ENCODE measurements around the gene IRAK2. TPM values are rescaled to one million over a fixed set of nuclear protein-coding genes. Genes with fewer than 3 reads are reported as not detected.

Gene IRAK2
- total RNA-seq, 6 donors from 2014 or later, result 3.1 to 10.2 (median 7.1) TPM

GRCh38 chr3:10137178-10137577 lies 27.5 kb upstream of the IRAK2 start:
- H3K27ac ChIP-seq, result no peak overlapping the region
- TF ChIP-seq CTCF (IDR thresholded peaks at IDR 0.05) (no peak), POLR2A (IDR thresholded peaks at IDR 0.05) (no peak), EP300 (IDR thresholded peaks at IDR 0.05) (no peak), POLR2AphosphoS5 (IDR thresholded peaks at IDR 0.05) (no peak)
- DNase-seq (no peak), ATAC-seq (ENCODE audit: low FRiP score in 2 of 2) (no peak)
- peaks cover 0 to 5% (median 0%) of the 10 kb centered on the region in 4 donors for H3K4me1 ChIP-seq
- H3K27me3 ChIP-seq, result no peaks in the 10 kb centered on the region
- 82 to 84% methylated on average over 4 of the region's 4 CpGs for WGBS, 2 donors
- H3K9me3 ChIP-seq, result no peaks in the 10 kb centered on the region
- H3K36me3 ChIP-seq, result no peaks in the 10 kb centered on the region
- H3K4me3 ChIP-seq, result no peak overlapping the region

GRCh38 chr3:10140996-10141546 lies 23.6 kb upstream of the IRAK2 start:
- DNase-seq (no peak), ATAC-seq (ENCODE audit: low FRiP score in 2 of 2) (no peak)
- H3K4me3 ChIP-seq, result peak overlapping the region in 3 of 4 donors; percentile 69 to 84 (median 73)
- H3K9me3 ChIP-seq, result no peaks in the 10 kb centered on the region
- H3K36me3 ChIP-seq, result peaks cover 0 to under 1% (median 0%) of the 10 kb centered on the region in 4 donors
- 86 to 87% methylated on average over 23 of the region's 23 CpGs for WGBS, 2 donors
- H3K27me3 ChIP-seq, result no peaks in the 10 kb centered on the region
- H3K27ac ChIP-seq, result peak overlapping the region; percentile 92 to 98 (median 96)
- no peak for TF ChIP-seq CTCF (IDR thresholded peaks at IDR 0.05)
- TF ChIP-seq EP300 (IDR thresholded peaks at IDR 0.05), result no peak
- no peak for TF ChIP-seq POLR2A (IDR thresholded peaks at IDR 0.05)
- TF ChIP-seq POLR2AphosphoS5 (IDR thresholded peaks at IDR 0.05), result no peak
- H3K4me1 ChIP-seq, result peaks cover 29 to 41% (median 30%) of the 10 kb centered on the region in 4 donors

- WGBS, 2 donors, result 56 to 59% methylated on average over 25 to 29 of the region's 29 CpGs
- Histone ChIP-seq H3K27ac (peak overlapping the region; percentile 92 to 98 (median 96)), H3K4me1 (peaks cover 29 to 55% (median 34%) of the 10 kb centered on the region in 4 donors), H3K4me3 (peak overlapping the region; percentile 57 to 84 (median 71)), H3K36me3 (peaks cover 0 to 18% (median 8%) of the 10 kb centered on the region in 4 donors), H3K9me3 (no peaks in the 10 kb centered on the region), H3K27me3 (no peaks in the 10 kb centered on the region)
- ATAC-seq (ENCODE audit: low FRiP score in 2 of 2) (no peak), DNase-seq (peak in 1 of 2 donors; percentile 49)
- no peak for TF ChIP-seq POLR2AphosphoS5 (IDR thresholded peaks at IDR 0.05)
Observed at GRCh38 chr3:10142707-10143560, 21.8 kb upstream of the IRAK2 start.

- peak overlapping the region in 1 of 4 donors; percentile 35 for H3K27ac ChIP-seq
- TF ChIP-seq CTCF (IDR thresholded peaks at IDR 0.05), result no peak
- no peak for TF ChIP-seq POLR2AphosphoS5 (IDR thresholded peaks at IDR 0.05)
- TF ChIP-seq POLR2A (IDR thresholded peaks at IDR 0.05), result no peak
- TF ChIP-seq EP300 (IDR thresholded peaks at IDR 0.05), result no peak
- no peaks in the 10 kb centered on the region for H3K27me3 ChIP-seq
- DNase-seq (no peak), ATAC-seq (ENCODE audit: low FRiP score in 2 of 2) (no peak)
- 79 to 80% methylated on average over 4 of the region's 4 CpGs for WGBS, 2 donors
- H3K4me1 ChIP-seq, result peaks cover 29 to 55% (median 34%) of the 10 kb centered on the region in 4 donors
- H3K36me3 ChIP-seq, result peaks cover 8 to 42% (median 30%) of the 10 kb centered on the region in 4 donors
- no peak overlapping the region for H3K4me3 ChIP-seq
- H3K9me3 ChIP-seq, result no peaks in the 10 kb centered on the region
Observed at GRCh38 chr3:10145685-10146084, 19.0 kb upstream of the IRAK2 start.

- Histone ChIP-seq H3K9me3 (no peaks in the 10 kb centered on the region), H3K4me3 (no peak overlapping the region), H3K27me3 (no peaks in the 10 kb centered on the region), H3K36me3 (peaks cover 27 to 78% (median 54%) of the 10 kb centered on the region in 4 donors), H3K27ac (peak overlapping the region in 1 of 4 donors; percentile 8), H3K4me1 (peaks cover 10 to 32% (median 15%) of the 10 kb centered on the region in 4 donors)
- ATAC-seq (ENCODE audit: low FRiP score in 2 of 2) (peak; percentile 40 to 49), DNase-seq (peak in 1 of 2 donors; percentile 33)
- no peak for TF ChIP-seq CTCF (IDR thresholded peaks at IDR 0.05)
- no peak for TF ChIP-seq EP300 (IDR thresholded peaks at IDR 0.05)
- TF ChIP-seq POLR2AphosphoS5 (IDR thresholded peaks at IDR 0.05), result no peak
- no peak for TF ChIP-seq POLR2A (IDR thresholded peaks at IDR 0.05)
- WGBS, 2 donors, result 74 to 75% methylated on average over 8 of the region's 8 CpGs
Observed at GRCh38 chr3:10149226-10149625, 15.5 kb upstream of the IRAK2 start.
